IMR-90 (cell line): ENCODE data around the gene PLTP. TPM values are rescaled to one million over a fixed set of nuclear protein-coding genes. Genes with fewer than 3 reads are reported as not detected.
A peak's percentile ranks its signal among the peaks of the same experiment; 100 is the strongest.

Source experiments
- ATAC-seq: fragments of 200-7000 bp; cut with Tn5 transposase; 2 replicates; pipeline ENCODE4 v1.9.1; 2020; ENCODE audit warnings: low read depth, mild to moderate bottlenecking, moderate library complexity
- BruUV-seq: library from RNA; stranded (reverse); fragments of 400-500 nt; replicated peaks from 2 replicates; lab custom pipeline; 2021; lab: Mats Ljungman, UMichigan
- CTCF ChIA-PET: fragments of 300-600 bp; formaldehyde crosslinking; extraction: SDS; loops from one replicate; lab custom pipeline; 2021; ENCODE audit warnings: antibody characterized with exemption; lab: Yijun Ruan, JAX
- POLR2A ChIA-PET: fragments of 300-600 bp; sonication (Branson Sonifier 250); formaldehyde crosslinking; loops from one replicate; lab custom pipeline; 2022; ENCODE audit warnings: antibody characterized with exemption; ENCODE audit not compliant: unreplicated experiment; lab: Charles Lee
- DNase-seq: peaks from one replicate; pipeline ENCODE4 v3.0.0; 2013
- H2AFZ ChIP-seq: replicated peaks from 2 replicates; pipeline ENCODE3; 2013; ENCODE audit warnings: low read length, mild to moderate bottlenecking; ENCODE audit not compliant: poor library complexity
- H2AK5ac ChIP-seq: 2 replicates; pipeline ENCODE4 v1.6.1; 2013; ENCODE audit warnings: low read depth, low read length, inconsistent platforms
- H2AK9ac ChIP-seq: replicated peaks from 2 replicates; pipeline ENCODE3; 2013; ENCODE audit warnings: mild to moderate bottlenecking, low read depth, low read length, moderate library complexity; ENCODE audit not compliant: poor library complexity
- H2BK120ac ChIP-seq: 2 replicates; pipeline ENCODE4 v1.6.1; 2013; ENCODE audit warnings: low read depth, low read length, inconsistent platforms
- H2BK15ac ChIP-seq: 3 replicates; pipeline ENCODE4 v1.6.1; 2013; ENCODE audit warnings: low read depth, low read length, inconsistent platforms
- H2BK20ac ChIP-seq: 2 replicates; pipeline ENCODE4 v1.6.1; 2013; ENCODE audit warnings: low read depth, mild to moderate bottlenecking, inconsistent platforms, low read length, moderate library complexity
- H2BK5ac ChIP-seq: 2 replicates; pipeline ENCODE4 v1.6.1; 2013; ENCODE audit warnings: mild to moderate bottlenecking, low read depth, low read length, inconsistent platforms; ENCODE audit not compliant: poor library complexity, severe bottlenecking
- H3K14ac ChIP-seq: replicated peaks from 2 replicates; pipeline ENCODE4 v1.6.1; 2013; ENCODE audit warnings: low read depth, low read length, inconsistent platforms
- H3K18ac ChIP-seq: 2 replicates; pipeline ENCODE4 v1.6.1; 2013; ENCODE audit warnings: low read depth, low read length, control low read depth
- H3K23ac ChIP-seq: 2 replicates; pipeline ENCODE4 v1.6.1; 2013; ENCODE audit warnings: low read depth, low read length, inconsistent platforms
- H3K27ac ChIP-seq: 2 replicates; pipeline ENCODE4 v1.5.1; 2013; ENCODE audit warnings: mild to moderate bottlenecking, control low read depth, low read length; ENCODE audit not compliant: insufficient read depth
- H3K27me3 ChIP-seq: 2 replicates; pipeline ENCODE4 v1.6.1; 2013; ENCODE audit warnings: low read length; ENCODE audit not compliant: control insufficient read depth, insufficient read depth
- H3K36me3 ChIP-seq: 2 replicates; pipeline ENCODE4 v1.6.1; 2013; ENCODE audit warnings: low read length, mixed read lengths; ENCODE audit not compliant: control insufficient read depth, insufficient read depth
- H3K4ac ChIP-seq: 2 replicates; pipeline ENCODE4 v1.6.1; 2013; ENCODE audit warnings: low read depth, low read length, inconsistent platforms
- H3K4me1 ChIP-seq: 2 replicates; pipeline ENCODE4 v1.6.1; 2013; ENCODE audit warnings: low read length, mixed read lengths; ENCODE audit not compliant: control insufficient read depth, insufficient read depth
- H3K4me2 ChIP-seq: 2 replicates; pipeline ENCODE4 v1.6.1; 2013; ENCODE audit warnings: low read depth, mild to moderate bottlenecking, control low read depth, low read length, moderate library complexity
- H3K4me3 ChIP-seq: 2 replicates; pipeline ENCODE4 v1.5.1; 2013; ENCODE audit warnings: low read depth, mild to moderate bottlenecking, control low read depth, low read length, moderate library complexity; ENCODE audit not compliant: insufficient read depth
- H3K56ac ChIP-seq: 2 replicates; pipeline ENCODE4 v1.6.1; 2013; ENCODE audit warnings: low read length, inconsistent platforms; ENCODE audit not compliant: insufficient read depth; ENCODE audit errors: extremely low read depth
- H3K79me1 ChIP-seq, 2 experiments: 2 replicates each; pipeline ENCODE4 v1.6.1; 2013; ENCODE audit warnings: low read length in 2 of 2, inconsistent platforms in 1 of 2, low read depth in 1 of 2
- H3K9ac ChIP-seq: 2 replicates; pipeline ENCODE4 v1.6.1; 2013; ENCODE audit warnings: low read depth, low read length, control low read depth
- H3K9me1 ChIP-seq: 2 replicates; pipeline ENCODE4 v1.6.1; 2013; ENCODE audit warnings: low read length, inconsistent platforms; ENCODE audit not compliant: insufficient read depth
- H3K9me3 ChIP-seq: 2 replicates; pipeline ENCODE4 v1.6.1; 2013; ENCODE audit warnings: low read length; ENCODE audit not compliant: control insufficient read depth, insufficient read depth
- H4K20me1 ChIP-seq: 2 replicates; pipeline ENCODE4 v1.6.1; 2013; ENCODE audit warnings: low read length, inconsistent platforms; ENCODE audit not compliant: insufficient read depth
- H4K5ac ChIP-seq: 2 replicates; pipeline ENCODE4 v1.6.1; 2013; ENCODE audit warnings: mild to moderate bottlenecking, low read depth, low read length, control low read depth
- H4K8ac ChIP-seq, 2 experiments: 2 replicates each; pipeline ENCODE4 v1.6.1; 2013; ENCODE audit warnings: low read depth in 2 of 2, low read length in 2 of 2, control low read depth in 1 of 2, inconsistent platforms in 1 of 2
- H4K91ac ChIP-seq: 2 replicates; pipeline ENCODE4 v1.6.1; 2013; ENCODE audit warnings: low read depth, low read length, inconsistent platforms; ENCODE audit not compliant: insufficient read depth
- BHLHE40 ChIP-seq: fragments of 150-350 bp; IDR thresholded peaks from 2 replicates; pipeline ENCODE4 v1.6.1; 2016; ENCODE audit warnings: mild to moderate bottlenecking, low read depth, low read length
- CEBPB ChIP-seq: IDR thresholded peaks from 2 replicates; pipeline ENCODE4 v1.6.1; 2012; ENCODE audit warnings: low read depth, low read length, improper control_type of control experiment
- CHD1 ChIP-seq: IDR thresholded peaks from 2 replicates; pipeline ENCODE4 v1.6.1; 2012; ENCODE audit warnings: low read depth, low read length, improper control_type of control experiment
- FOS ChIP-seq: fragments of 150-350 bp; IDR thresholded peaks from 2 replicates; pipeline ENCODE4 v1.6.1; 2016; ENCODE audit warnings: low read depth, low read length
- MAZ ChIP-seq: IDR thresholded peaks from 2 replicates; pipeline ENCODE4 v1.6.1; 2012; ENCODE audit warnings: low read depth, mild to moderate bottlenecking, low read length, improper control_type of control experiment, moderate library complexity, borderline replicate concordance
- MXI1 ChIP-seq: IDR thresholded peaks from 2 replicates; pipeline ENCODE4 v1.6.1; 2012; ENCODE audit warnings: low read depth, mild to moderate bottlenecking, low read length, moderate library complexity, borderline replicate concordance
- NFE2L2 ChIP-seq: fragments of 150-350 bp; IDR thresholded peaks from 2 replicates; pipeline ENCODE4 v1.6.1; 2016; ENCODE audit warnings: low read depth, mild to moderate bottlenecking, low read length
- RAD21 ChIP-seq: IDR thresholded peaks from 2 replicates; pipeline ENCODE4 v1.6.1; 2012; ENCODE audit warnings: low read length, improper control_type of control experiment
- RCOR1 ChIP-seq: IDR thresholded peaks from 2 replicates; pipeline ENCODE4 v1.6.1; 2012; ENCODE audit warnings: mild to moderate bottlenecking, low read length, improper control_type of control experiment; ENCODE audit not compliant: insufficient replicate concordance
- RFX5 ChIP-seq: IDR thresholded peaks from 2 replicates; pipeline ENCODE4 v1.8.0; 2012; ENCODE audit warnings: low read depth, mild to moderate bottlenecking, low read length, moderate library complexity
- SMC3 ChIP-seq: fragments of 150-350 bp; IDR thresholded peaks from 2 replicates; pipeline ENCODE4 v1.6.1; 2016; ENCODE audit warnings: low read depth, mild to moderate bottlenecking, antibody characterized with exemption, low read length, moderate library complexity
- WGBS, 2 experiments: methylation state at CpG; one replicate each; pipeline versions ENCODE4 v1.1.5 to v1.1.7; 2013; ENCODE audit warnings: missing lambda C conversion rate in 2 of 2; ENCODE audit not compliant: insufficient read length in 1 of 2; ENCODE audit errors: extremely low coverage in 2 of 2; 5-methylcytosine and 5-hydroxymethylcytosine counted together
- dilution Hi-C: fragments of 300-500 bp; cut with HindIII; formaldehyde crosslinking; loops from one replicate; pipeline ENCODE4 v1.14.3; 2018; ENCODE audit warnings: low sequenced_read_pairs; ENCODE audit not compliant: unreplicated experiment
- in situ Hi-C: fragments of 300-500 bp; cut with MboI; formaldehyde crosslinking; loops from 3 replicates; pipeline ENCODE4 v1.14.3; 2019; ENCODE audit warnings: low sequenced_read_pairs, inconsistent platforms, mixed read lengths
- intact Hi-C: fragments of 100-400 bp; cut with micrococcal nuclease; formaldehyde crosslinking; loops from 2 replicates; pipeline ENCODE4 v1.10.0; 2022
- polyA plus RNA-seq, 3 experiments: library from polyadenylated mRNA; depleted of rRNA; stranded (reverse); fragments of >200 nt; gene quantifications; 2 replicates each; pipeline ENCODE4 v1.2.3, GENCODE V29; 2012; ENCODE audit warnings: low replicate concordance in 1 of 3
- total RNA-seq: library from RNA; depleted of rRNA; stranded (reverse); fragments of >200 nt; gene quantifications from 2 replicates; pipeline ENCODE4 v1.2.3, GENCODE V29; 2012
- TF ChIP-seq, protein P1 (sequence below): fragments of 150-350 bp; IDR thresholded peaks from 2 replicates; pipeline ENCODE4 v1.6.1; 2017; ENCODE audit warnings: mild to moderate bottlenecking, antibody characterized with exemption, low read length, low read depth
- TF ChIP-seq, protein P2 (sequence below): conservative IDR thresholded peaks from 2 replicates; pipeline ENCODE4 v1.5.1; 2012; ENCODE audit warnings: mild to moderate bottlenecking, low read depth, low read length, improper control_type of control experiment

PLTP gene
- total and polyA plus RNA-seq, 2 of the 4 experiments (the other 2 are of a cell fraction): 5.4 to 55.8 TPM

DNA sequence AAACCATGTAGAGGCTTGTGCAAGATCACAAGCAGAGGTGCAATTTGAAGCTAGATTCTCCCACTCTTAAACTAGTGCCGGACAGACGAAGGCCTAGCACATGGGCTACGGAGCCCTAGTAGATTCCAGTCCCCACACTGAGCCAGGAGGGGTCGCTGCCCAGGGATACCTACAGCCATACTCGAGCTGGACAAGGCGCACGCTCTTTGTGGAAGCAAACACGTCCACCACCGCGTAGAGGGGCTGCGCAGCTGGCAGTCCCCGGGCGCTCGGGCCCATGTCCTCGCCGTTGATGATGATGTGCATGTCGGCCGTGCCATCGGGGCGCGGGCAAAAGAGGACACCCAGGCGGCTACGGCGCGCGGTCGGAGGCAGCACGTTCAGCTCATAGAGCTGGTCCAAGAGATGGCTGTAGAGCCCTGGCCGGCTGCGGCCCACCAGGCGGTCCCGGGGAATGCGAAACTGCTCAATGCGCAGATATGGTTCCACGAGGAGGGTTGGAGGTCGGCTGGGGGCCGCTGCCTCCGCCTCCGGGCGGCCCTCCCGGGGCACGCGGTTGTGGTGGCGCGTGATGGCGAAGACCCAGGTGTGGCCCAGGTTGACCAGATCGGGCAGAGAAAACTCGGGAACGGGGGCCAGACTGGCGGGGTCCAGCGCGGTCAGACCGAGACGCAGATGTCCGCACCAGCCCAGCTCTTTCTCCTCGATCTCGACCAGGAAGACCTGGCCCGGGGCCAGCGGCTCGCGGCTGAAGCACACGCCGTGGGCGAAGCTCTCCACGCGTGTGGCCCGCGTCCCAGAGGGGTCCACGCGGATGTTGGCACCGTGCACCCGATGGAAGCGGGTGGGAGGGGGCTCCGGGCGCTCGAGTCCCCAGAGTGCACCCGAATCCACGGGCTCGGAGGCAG, 21.6 kb downstream of the PLTP start (continued):
- TF ChIP-seq RFX5 (no peak), BHLHE40 (no peak), SMC3 (peak; percentile 56), MAZ (no peak)

DNA sequence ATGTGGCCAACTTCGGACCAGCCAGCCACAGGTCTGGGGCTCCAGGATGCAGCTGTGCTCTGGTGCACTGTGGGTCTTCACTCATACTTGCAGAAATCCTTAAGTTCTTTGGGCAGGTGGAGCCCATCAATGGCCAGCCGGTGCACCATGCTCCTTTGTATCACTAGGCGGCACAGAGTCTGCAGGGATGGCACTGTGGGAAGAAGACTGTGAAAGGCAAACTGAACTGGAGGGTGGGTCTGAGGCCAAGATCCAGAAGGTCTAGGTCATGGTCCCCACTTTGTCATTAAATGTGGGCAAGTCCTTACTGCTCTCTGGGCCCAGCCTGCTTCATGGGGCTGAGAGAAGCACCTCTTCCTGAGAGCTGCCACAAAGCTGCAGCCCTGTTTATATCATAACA, 23.3 kb downstream of the PLTP start:
- TF ChIP-seq CHD1 (no peak), BHLHE40 (no peak), NFE2L2 (no peak), SMC3 (no peak), CEBPB (no peak), RAD21 (no peak), RCOR1 (no peak), FOS (no peak), MXI1 (no peak), RFX5 (no peak)
- TF ChIP-seq, protein P1, sequence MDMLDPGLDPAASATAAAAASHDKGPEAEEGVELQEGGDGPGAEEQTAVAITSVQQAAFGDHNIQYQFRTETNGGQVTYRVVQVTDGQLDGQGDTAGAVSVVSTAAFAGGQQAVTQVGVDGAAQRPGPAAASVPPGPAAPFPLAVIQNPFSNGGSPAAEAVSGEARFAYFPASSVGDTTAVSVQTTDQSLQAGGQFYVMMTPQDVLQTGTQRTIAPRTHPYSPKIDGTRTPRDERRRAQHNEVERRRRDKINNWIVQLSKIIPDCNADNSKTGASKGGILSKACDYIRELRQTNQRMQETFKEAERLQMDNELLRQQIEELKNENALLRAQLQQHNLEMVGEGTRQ: no peak
- TF ChIP-seq, protein P2, sequence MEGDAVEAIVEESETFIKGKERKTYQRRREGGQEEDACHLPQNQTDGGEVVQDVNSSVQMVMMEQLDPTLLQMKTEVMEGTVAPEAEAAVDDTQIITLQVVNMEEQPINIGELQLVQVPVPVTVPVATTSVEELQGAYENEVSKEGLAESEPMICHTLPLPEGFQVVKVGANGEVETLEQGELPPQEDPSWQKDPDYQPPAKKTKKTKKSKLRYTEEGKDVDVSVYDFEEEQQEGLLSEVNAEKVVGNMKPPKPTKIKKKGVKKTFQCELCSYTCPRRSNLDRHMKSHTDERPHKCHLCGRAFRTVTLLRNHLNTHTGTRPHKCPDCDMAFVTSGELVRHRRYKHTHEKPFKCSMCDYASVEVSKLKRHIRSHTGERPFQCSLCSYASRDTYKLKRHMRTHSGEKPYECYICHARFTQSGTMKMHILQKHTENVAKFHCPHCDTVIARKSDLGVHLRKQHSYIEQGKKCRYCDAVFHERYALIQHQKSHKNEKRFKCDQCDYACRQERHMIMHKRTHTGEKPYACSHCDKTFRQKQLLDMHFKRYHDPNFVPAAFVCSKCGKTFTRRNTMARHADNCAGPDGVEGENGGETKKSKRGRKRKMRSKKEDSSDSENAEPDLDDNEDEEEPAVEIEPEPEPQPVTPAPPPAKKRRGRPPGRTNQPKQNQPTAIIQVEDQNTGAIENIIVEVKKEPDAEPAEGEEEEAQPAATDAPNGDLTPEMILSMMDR: no peak
- Histone ChIP-seq H3K4me1 (peaks cover 5% of the 10 kb centered on the region; the same call in 1 of the 2 replicates), H2BK120ac (no peak overlapping the region), H2AFZ (no peak overlapping the region), H4K91ac (no peak overlapping the region), H4K5ac (no peak overlapping the region), H3K9me1 (peaks cover 6% of the 10 kb centered on the region; the same call in 1 of the 2 replicates), H4K20me1 (peaks cover 5% of the 10 kb centered on the region; the same call in 1 of the 2 replicates), H3K27ac (no peak overlapping the region), H3K18ac (no peak overlapping the region), H4K8ac (no peak overlapping the region), H3K27me3 (no peaks in the 10 kb centered on the region), H3K14ac (no peak overlapping the region), H3K4me3 (no peak overlapping the region), H3K9me3 (no peaks in the 10 kb centered on the region), H2AK5ac (no peak overlapping the region), H2AK9ac (no peak overlapping the region), H3K4me2 (no peak overlapping the region; the same call in 1 of the 2 replicates), H3K23ac (no peak overlapping the region), H3K4ac (no peak overlapping the region), H3K36me3 (peaks cover 21% of the 10 kb centered on the region), H3K56ac (no peak overlapping the region), H2BK15ac (no peak overlapping the region), H3K9ac (no peak overlapping the region), H2BK20ac (no peak overlapping the region), H3K79me1 (peaks cover 11 to 59% of the 10 kb centered on the region in 2 experiments), H2BK5ac (no peak overlapping the region)
- 100% methylated on average over 1 of the region's 3 CpGs; no CpG with 5 or more reads in 1 of the 2 experiments for WGBS, 2 experiments
- in situ Hi-C loops: no loop called here
- intact Hi-C loops: no loop called here
- dilution Hi-C loops: no loop called here
- BruUV-seq: no TSS peak
- ChIA-PET CTCF (no interaction called here), POLR2A (no interaction called here)
- ATAC-seq: no peak
- no peak for DNase-seq
